Nephron progenitor cell (in vitro differentiated cells): ENCODE measurements around the gene DENND2C.

Experiments used
- DNase-seq: peaks from one replicate; pipeline ENCODE4 v3.0.0; 2021
- H3K27ac Mint-ChIP-seq: 2 replicates; pipeline ENCODE4 v1.8.0; 2021; ENCODE audit warnings: mild to moderate bottlenecking, moderate library complexity, mixed read lengths
- H3K27me3 Mint-ChIP-seq: 2 replicates; pipeline ENCODE4 v1.8.0; 2021; ENCODE audit warnings: mild to moderate bottlenecking, low read depth, mixed read lengths; ENCODE audit not compliant: poor library complexity
- H3K36me3 Mint-ChIP-seq: 2 replicates; pipeline ENCODE4 v1.8.0; 2021; ENCODE audit warnings: low read depth, mixed read lengths
- H3K4me1 Mint-ChIP-seq: 2 replicates; pipeline ENCODE4 v1.8.0; 2021; ENCODE audit warnings: mixed read lengths
- H3K4me3 Mint-ChIP-seq: 2 replicates; pipeline ENCODE4 v1.8.0; 2021; ENCODE audit warnings: mild to moderate bottlenecking, moderate library complexity, mixed read lengths
- H3K9me3 Mint-ChIP-seq: 2 replicates; pipeline ENCODE4 v1.8.0; 2021; ENCODE audit warnings: mild to moderate bottlenecking, moderate library complexity, mixed read lengths
- CTCF ChIP-seq: fragments of 200-600 bp; sonication (generic); IDR thresholded peaks from 2 replicates; pipeline ENCODE4 v1.5.0; 2021; ENCODE audit warnings: antibody characterized with exemption

Gene DENND2C

GRCh38 chr1:114632427-114632826 is 37.4 kb downstream of the DENND2C start:
- Mint-ChIP-seq H3K27me3 (peaks cover 6% of the 10 kb centered on the region), H3K36me3 (no peaks in the 10 kb centered on the region), H3K9me3 (peaks cover 16% of the 10 kb centered on the region), H3K4me1 (no peaks in the 10 kb centered on the region), H3K27ac (no peak overlapping the region), H3K4me3 (no peak overlapping the region)
- no peak for DNase-seq
- no peak for TF ChIP-seq CTCF

- Mint-ChIP-seq H3K36me3 (no peaks in the 10 kb centered on the region), H3K4me3 (no peak overlapping the region), H3K27ac (no peak overlapping the region)
Observed at GRCh38 chr1:114627107-114627506, 42.7 kb downstream of the DENND2C start.

GRCh38 chr1:114623364-114623763 is 46.5 kb downstream of the DENND2C start:
- Mint-ChIP-seq H3K27me3 (no peaks in the 10 kb centered on the region), H3K4me3 (no peak overlapping the region)

More at GRCh38 chr1:114627107-114627506, 42.7 kb downstream of the DENND2C start:
- Mint-ChIP-seq H3K4me1 (no peaks in the 10 kb centered on the region), H3K9me3 (peaks cover 14% of the 10 kb centered on the region), H3K27me3 (peaks cover 2% of the 10 kb centered on the region)
- DNase-seq = no peak
- TF ChIP-seq CTCF = no peak

GRCh38 chr1:114620419-114620818 is 49.4 kb downstream of the DENND2C start:
- DNase-seq = no peak
- H3K9me3 Mint-ChIP-seq = no peaks in the 10 kb centered on the region
- TF ChIP-seq CTCF = no peak
- no peaks in the 10 kb centered on the region for H3K27me3 Mint-ChIP-seq
- no peaks in the 10 kb centered on the region for H3K4me1 Mint-ChIP-seq
- H3K4me3 Mint-ChIP-seq = no peak overlapping the region
- H3K36me3 Mint-ChIP-seq = peaks cover 4% of the 10 kb centered on the region
- H3K27ac Mint-ChIP-seq = no peak overlapping the region

More at GRCh38 chr1:114623364-114623763, 46.5 kb downstream of the DENND2C start:
- DNase-seq = no peak
- no peak overlapping the region for H3K27ac Mint-ChIP-seq
- no peaks in the 10 kb centered on the region for H3K9me3 Mint-ChIP-seq
- no peak for TF ChIP-seq CTCF
- no peaks in the 10 kb centered on the region for H3K4me1 Mint-ChIP-seq
- H3K36me3 Mint-ChIP-seq = no peaks in the 10 kb centered on the region

- Mint-ChIP-seq H3K4me3 (no peak overlapping the region), H3K36me3 (peaks cover 4% of the 10 kb centered on the region), H3K27me3 (no peaks in the 10 kb centered on the region), H3K4me1 (no peaks in the 10 kb centered on the region), H3K9me3 (no peaks in the 10 kb centered on the region), H3K27ac (no peak overlapping the region)
- TF ChIP-seq CTCF = no peak
- no peak for DNase-seq
Observed at GRCh38 chr1:114618606-114619005, 51.2 kb downstream of the DENND2C start.

GRCh38 chr1:114610546-114611245 is 59.2 kb downstream of the DENND2C start:
- no peak for TF ChIP-seq CTCF
- Mint-ChIP-seq H3K4me3 (no peak overlapping the region), H3K27me3 (no peaks in the 10 kb centered on the region), H3K9me3 (no peaks in the 10 kb centered on the region), H3K36me3 (no peaks in the 10 kb centered on the region), H3K27ac (no peak overlapping the region), H3K4me1 (no peaks in the 10 kb centered on the region)
- no peak for DNase-seq
